Type B pancreatic cell (in vitro differentiated cells): ENCODE measurements around the gene PSMB11. TPM values are rescaled to one million over a fixed set of nuclear protein-coding genes. Genes with fewer than 3 reads are reported as not detected.

Experiments used
- DNase-seq: peaks from one replicate; pipeline ENCODE4 v3.0.0; 2021; ENCODE audit warnings: mixed read lengths; ENCODE audit not compliant: unreplicated experiment; ENCODE audit errors: extremely low spot score
- H3K27ac Mint-ChIP-seq: 2 replicates; pipeline ENCODE4 v1.8.0; 2021; ENCODE audit warnings: mild to moderate bottlenecking, mixed read lengths
- H3K27me3 Mint-ChIP-seq: 2 replicates; pipeline ENCODE4 v1.8.0; 2021; ENCODE audit warnings: mixed read lengths
- H3K36me3 Mint-ChIP-seq: 2 replicates; pipeline ENCODE4 v1.8.0; 2021; ENCODE audit warnings: mixed read lengths
- H3K4me1 Mint-ChIP-seq: one replicate; pipeline ENCODE4 v1.8.0; 2021; ENCODE audit warnings: mixed read lengths; ENCODE audit not compliant: unreplicated experiment
- H3K4me3 Mint-ChIP-seq: 2 replicates; pipeline ENCODE4 v1.8.0; 2021; ENCODE audit warnings: mild to moderate bottlenecking, mixed read lengths
- H3K9me3 Mint-ChIP-seq: 2 replicates; pipeline ENCODE4 v1.8.0; 2021; ENCODE audit warnings: mixed read lengths
- CTCF ChIP-seq: fragments of 200-600 bp; sonication (generic); conservative IDR thresholded peaks from 2 replicates; pipeline ENCODE4 v1.5.0; 2021; ENCODE audit warnings: antibody characterized with exemption, mild to moderate bottlenecking
- total RNA-seq: library from RNA; stranded (reverse); gene quantifications from 2 replicates; pipeline ENCODE4 v1.2.1, GENCODE V29; 2021; ENCODE audit warnings: low replicate concordance

The PSMB11 gene
- total RNA-seq, 1 donor from 2014 or later, result not detected

DNA sequence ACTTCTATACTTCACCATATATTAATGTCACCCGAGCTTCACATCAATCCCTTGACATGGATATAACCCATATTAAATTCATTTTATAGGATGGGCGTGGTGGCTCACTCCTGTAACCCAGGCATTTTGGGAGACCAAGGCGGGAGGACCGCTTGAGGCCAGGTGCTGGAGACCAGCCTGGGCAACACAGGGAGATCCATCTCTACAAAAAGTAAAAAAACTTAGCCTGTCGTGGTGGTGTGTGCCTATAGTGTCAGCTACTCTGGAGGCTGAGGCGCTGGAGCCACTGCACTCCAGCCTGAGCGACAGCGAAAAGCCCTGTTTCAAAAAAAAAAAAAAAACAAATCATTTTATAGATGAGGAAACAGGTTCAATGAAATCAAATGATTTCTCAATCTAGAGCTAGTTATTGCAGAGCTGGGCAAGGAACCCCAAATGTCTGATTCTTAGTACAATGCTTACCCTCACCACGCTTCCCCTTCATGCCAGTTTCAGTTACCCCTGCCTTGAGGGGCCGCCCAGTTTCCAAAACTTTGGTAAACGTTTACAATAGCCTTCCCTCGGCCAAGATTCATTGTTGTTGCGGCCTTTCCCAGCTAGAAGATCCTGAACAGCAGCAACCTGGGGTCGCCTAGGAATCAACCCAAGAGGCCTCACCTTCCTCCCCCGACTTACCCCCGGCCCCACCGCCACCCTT, 8.1 kb upstream of the PSMB11 start:
- H3K27me3 Mint-ChIP-seq, result no peaks in the 10 kb centered on the region
- TF ChIP-seq CTCF, result no peak
- no peak for DNase-seq
- peaks cover 18% of the 10 kb centered on the region for H3K4me1 Mint-ChIP-seq
- no peaks in the 10 kb centered on the region for H3K9me3 Mint-ChIP-seq
- H3K36me3 Mint-ChIP-seq, result peaks cover 21% of the 10 kb centered on the region
- peak overlapping the region; percentile 97 for H3K27ac Mint-ChIP-seq
- H3K4me3 Mint-ChIP-seq, result peak overlapping the region; percentile 92

DNA sequence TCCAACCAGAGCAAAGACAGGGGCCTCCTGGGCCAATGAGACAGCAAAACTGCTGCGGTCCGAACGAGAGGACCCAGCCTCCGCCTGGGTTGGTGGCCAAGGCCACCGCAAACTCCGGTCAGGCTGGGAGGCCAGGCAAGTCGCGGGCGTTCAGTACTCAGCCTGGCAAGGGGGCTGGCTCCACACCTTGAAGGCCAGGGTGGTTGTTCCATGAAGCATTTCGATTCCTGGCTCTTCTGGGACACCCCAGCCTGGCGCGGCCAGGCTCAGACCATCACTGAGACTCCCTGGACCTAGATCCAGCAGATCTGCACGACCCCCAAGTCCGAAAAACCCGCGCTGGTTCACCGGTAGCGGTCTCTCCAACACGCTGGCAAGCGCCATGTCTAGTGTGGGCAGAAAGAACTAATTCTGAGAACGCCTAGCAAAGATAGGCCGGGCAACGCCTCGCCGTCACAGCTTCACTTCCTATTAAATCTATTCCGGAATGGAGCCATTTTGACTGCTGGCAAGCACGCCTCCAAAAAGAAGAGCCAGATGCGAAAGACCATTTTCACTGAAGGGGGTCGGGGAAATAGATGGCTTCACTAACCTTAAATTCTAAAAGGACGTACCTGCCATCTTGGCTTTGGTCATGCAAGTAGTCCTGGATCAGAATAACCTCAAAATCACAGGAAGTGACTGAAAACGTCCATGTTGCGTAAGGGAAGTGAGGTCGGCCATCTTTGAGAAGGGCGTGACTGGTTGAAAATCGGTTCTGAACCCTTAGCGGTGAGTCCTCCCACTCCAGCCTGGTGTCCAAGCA, 7.3 kb upstream of the PSMB11 start, which contains the start of gene PSMB5:
Gene PSMB5, minus strand, starts transcription at position 403 of the 805 bp plus-strand sequence. Its CDS starts 19 bp downstream, at position 384.
- H3K27me3 Mint-ChIP-seq, result no peaks in the 10 kb centered on the region
- H3K27ac Mint-ChIP-seq, result peak within 1 kb of the TSS; percentile 97

DNA sequence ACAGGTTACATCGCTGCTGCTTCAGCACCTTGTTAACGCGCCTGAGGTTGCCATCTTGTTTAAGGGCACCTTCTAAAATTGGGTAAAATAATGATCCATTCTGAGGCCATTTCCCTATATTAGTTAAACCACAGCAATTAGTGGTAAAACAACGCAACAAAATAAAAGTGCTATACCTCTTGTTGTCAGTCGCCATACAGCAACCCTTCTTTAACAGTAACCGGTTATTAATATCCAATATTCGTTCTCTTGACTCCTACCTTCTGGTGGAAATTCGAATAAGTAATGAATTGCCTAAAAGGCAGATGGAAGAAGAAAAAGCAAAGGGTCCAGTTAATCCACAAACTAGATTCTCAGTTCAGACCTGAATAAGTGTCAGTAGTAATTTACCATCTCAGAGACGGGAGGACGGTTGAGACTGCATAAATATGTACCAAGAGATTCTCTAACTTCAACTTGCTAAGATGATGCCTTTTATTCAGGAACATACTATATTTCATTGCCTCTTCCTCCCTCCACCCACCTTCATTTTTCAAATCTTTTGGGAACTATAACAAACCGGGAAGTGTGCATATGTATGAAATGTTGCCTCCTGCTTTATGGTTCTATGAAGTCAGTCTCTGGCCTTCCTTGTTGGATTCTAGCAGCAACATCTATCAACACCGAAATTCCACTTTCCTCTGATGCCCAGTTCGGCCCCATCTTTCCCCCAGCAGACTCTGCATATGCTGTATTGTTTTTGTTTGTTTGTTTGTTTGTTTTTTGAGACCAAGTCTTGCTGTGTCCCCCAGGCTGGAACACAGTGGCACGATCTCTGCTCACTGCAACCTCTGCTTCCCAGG, 6.5 kb upstream of the PSMB11 start:
- Mint-ChIP-seq H3K27ac (peak overlapping the region; percentile 97), H3K9me3 (no peaks in the 10 kb centered on the region), H3K4me1 (peaks cover 18% of the 10 kb centered on the region), H3K4me3 (peak overlapping the region; percentile 92), H3K27me3 (no peaks in the 10 kb centered on the region), H3K36me3 (peaks cover 16% of the 10 kb centered on the region)
- TF ChIP-seq CTCF, result peak; percentile 10
- DNase-seq, result no peak

More for the DNA sequence above, 7.3 kb upstream of the PSMB11 start, which contains the start of gene PSMB5:
- peak; percentile 59 for TF ChIP-seq CTCF
- Mint-ChIP-seq H3K36me3 (peaks cover 16% of the 10 kb centered on the region), H3K9me3 (no peaks in the 10 kb centered on the region), H3K4me3 (peak within 1 kb of the TSS; percentile 92), H3K4me1 (peaks cover 18% of the 10 kb centered on the region)
- peak; percentile 82 for DNase-seq

DNA sequence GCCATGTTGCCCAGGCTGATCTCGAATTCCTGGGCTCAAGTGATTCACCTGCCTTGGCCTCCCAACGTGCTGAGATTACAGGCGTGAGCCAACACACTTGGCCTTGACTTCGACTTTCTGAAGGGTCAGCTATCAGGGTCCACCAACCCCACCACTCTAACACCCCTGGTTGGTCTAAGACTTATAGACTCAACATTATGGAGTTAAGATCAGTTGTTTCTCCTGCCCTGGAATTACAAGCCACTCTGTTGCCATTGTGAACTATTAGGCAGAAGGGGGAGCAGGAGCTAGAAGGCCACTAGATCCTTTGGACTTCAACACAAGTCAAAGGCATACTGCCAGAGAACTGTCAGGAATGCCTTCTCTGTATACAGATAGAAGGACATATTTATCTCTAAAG, 1.9 kb upstream of the PSMB11 start:
- no peak for TF ChIP-seq CTCF
- no peak overlapping the region for H3K27ac Mint-ChIP-seq
- no peak for DNase-seq
- H3K4me1 Mint-ChIP-seq, result peaks cover 13% of the 10 kb centered on the region
- peaks cover 7% of the 10 kb centered on the region for H3K27me3 Mint-ChIP-seq
- H3K36me3 Mint-ChIP-seq, result no peaks in the 10 kb centered on the region
- no peak overlapping the region for H3K4me3 Mint-ChIP-seq
- H3K9me3 Mint-ChIP-seq, result no peaks in the 10 kb centered on the region

DNA sequence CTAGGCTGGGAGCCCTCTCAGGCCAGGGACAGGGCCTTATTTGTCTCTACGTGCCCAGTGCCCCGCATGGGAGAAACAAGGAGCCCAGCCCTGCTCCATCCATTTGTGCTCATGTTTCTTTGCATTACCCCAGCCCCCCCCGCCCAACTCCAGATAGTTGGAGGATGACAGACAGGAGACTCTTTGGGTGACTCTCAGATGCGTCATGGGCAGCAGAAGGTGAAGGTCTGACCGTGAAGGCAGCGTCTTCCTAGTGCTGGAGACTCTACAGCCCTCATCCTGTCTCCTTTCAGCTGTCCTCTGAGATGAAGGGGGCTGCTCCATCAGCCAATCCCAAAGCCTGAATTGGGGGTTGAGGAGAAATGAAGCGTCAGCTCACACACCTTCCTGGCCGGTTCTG, 283 bp upstream of the PSMB11 start:
- Mint-ChIP-seq H3K36me3 (no peaks in the 10 kb centered on the region), H3K9me3 (no peaks in the 10 kb centered on the region), H3K27me3 (peaks cover 7% of the 10 kb centered on the region), H3K4me1 (peaks cover 5% of the 10 kb centered on the region), H3K27ac (no peak overlapping the region), H3K4me3 (no peak overlapping the region)
- no peak for DNase-seq
- no peak for TF ChIP-seq CTCF
